Occipital lobe (tissue), 2 donors: Measurements from ENCODE around the gene TTF1. TPM values are rescaled to one million over a fixed set of nuclear protein-coding genes. Genes with fewer than 3 reads are reported as not detected.
A peak's percentile ranks its signal among the peaks of the same experiment; 100 is the strongest.

Experiments used
- DNase-seq: peaks from one replicate; lab custom pipeline; 2025; lab: John Stamatoyannopoulos, UW
- total RNA-seq: library from RNA; depleted of rRNA; stranded (reverse); fragments of >200 nt; gene quantifications from one replicate; pipeline ENCODE4 v1.2.3, GENCODE V29; 2014

TTF1 gene, protein sequence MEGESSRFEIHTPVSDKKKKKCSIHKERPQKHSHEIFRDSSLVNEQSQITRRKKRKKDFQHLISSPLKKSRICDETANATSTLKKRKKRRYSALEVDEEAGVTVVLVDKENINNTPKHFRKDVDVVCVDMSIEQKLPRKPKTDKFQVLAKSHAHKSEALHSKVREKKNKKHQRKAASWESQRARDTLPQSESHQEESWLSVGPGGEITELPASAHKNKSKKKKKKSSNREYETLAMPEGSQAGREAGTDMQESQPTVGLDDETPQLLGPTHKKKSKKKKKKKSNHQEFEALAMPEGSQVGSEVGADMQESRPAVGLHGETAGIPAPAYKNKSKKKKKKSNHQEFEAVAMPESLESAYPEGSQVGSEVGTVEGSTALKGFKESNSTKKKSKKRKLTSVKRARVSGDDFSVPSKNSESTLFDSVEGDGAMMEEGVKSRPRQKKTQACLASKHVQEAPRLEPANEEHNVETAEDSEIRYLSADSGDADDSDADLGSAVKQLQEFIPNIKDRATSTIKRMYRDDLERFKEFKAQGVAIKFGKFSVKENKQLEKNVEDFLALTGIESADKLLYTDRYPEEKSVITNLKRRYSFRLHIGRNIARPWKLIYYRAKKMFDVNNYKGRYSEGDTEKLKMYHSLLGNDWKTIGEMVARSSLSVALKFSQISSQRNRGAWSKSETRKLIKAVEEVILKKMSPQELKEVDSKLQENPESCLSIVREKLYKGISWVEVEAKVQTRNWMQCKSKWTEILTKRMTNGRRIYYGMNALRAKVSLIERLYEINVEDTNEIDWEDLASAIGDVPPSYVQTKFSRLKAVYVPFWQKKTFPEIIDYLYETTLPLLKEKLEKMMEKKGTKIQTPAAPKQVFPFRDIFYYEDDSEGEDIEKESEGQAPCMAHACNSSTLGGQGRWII
- total RNA-seq: 11.7 TPM

GRCh38 chr9:132406554-132407122, at the start of gene TTF1:
Gene TTF1, minus strand, starts transcription at chr9:132406840. Its CDS starts 4,019 bp downstream, at chr9:132402821.
- peak; percentile 76 for DNase-seq

- DNase-seq: no peak
Observed at GRCh38 chr9:132456241-132456640, 49.6 kb upstream of the TTF1 start.

DNA sequence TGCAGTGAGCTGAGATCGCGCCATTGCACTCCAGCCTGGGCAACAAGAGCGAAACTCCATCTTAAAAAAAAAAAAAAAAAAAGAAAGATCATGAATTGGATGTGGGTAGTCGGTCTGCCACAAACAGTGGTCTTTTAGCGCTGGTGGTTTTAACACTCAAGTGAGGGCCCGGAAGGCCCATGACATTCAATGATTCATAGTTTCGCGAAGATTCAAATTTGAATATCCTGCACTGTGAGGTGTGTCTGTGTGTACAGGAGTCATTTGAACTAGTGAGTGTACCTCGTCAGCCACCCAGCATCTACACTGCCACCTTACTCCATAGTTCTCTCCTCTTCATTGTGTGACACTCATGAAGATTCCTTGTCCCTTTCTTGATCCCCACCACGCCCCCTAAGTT, 44.6 kb upstream of the TTF1 start:
- no peak for DNase-seq

- DNase-seq: no peak
Observed at GRCh38 chr9:132447902-132448301, 41.3 kb upstream of the TTF1 start.

DNA sequence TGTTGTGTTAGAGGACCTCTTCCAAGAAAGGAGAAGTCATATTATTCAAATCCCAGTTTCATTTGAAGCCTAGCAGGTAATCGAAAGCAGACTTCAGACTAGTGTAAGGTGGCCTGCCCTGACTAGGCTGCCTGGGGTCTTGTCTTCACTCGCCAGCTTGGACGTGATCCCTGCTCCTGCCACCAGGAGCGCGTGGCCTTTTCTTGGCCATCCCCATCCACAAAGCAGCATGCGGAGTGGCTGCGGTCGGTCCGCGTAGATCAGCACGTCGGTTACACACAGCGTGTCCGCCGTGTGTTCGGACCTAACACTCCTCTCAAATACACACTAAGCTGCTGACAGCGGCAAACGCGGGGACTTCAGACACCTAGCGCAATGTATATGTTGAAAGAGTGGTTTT, 40.7 kb upstream of the TTF1 start:
- no peak for DNase-seq

DNA sequence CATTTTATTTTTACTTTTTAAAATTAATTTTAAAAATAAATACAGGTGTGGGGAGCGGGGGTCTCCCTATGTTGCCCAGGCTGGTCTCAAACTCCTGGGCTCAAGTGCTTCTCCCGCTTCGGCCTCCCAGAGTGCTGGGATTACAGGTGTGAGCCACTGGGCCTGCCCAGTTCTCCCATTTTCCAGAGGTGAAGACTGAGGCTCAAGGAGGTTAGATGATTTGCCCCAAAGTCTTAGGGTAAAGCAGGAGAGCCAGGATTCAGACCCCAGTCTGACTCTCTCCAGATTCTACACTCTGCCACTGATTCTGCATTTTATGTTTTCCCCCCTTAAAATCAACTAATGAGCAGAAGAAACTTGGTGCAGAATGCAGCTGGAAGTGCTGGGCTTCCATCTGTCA, 40.2 kb upstream of the TTF1 start:
- DNase-seq: no peak

GRCh38 chr9:132443951-132444607, 37.4 kb upstream of the TTF1 start:
- DNase-seq: no peak

GRCh38 chr9:132441404-132441803, 34.8 kb upstream of the TTF1 start:
- DNase-seq: no peak

- DNase-seq: no peak
Observed at GRCh38 chr9:132440735-132441134, 34.1 kb upstream of the TTF1 start.

GRCh38 chr9:132439153-132439552, 32.5 kb upstream of the TTF1 start:
- DNase-seq: no peak

DNA sequence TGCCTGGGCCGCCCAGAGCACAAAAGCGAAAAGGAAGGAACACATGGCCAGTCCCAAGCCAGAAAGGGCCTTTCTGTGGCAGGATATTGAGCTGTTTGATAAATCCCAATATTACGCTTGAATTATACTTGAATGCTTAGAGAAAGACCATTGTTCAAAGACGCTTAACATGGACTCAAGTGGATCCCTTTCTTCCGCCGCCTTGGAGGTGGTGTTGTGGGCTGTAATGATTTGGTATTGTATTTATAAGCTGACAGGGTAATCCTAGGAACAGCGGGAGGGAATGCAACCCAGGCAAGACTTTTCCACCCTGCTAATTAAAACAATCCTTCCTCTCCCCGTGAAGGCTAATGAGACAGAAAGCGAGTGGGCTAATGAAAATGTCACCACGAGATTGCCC, 28.2 kb upstream of the TTF1 start:
- DNase-seq: no peak

GRCh38 chr9:132430998-132431397, 24.4 kb upstream of the TTF1 start:
- DNase-seq: no peak

DNA sequence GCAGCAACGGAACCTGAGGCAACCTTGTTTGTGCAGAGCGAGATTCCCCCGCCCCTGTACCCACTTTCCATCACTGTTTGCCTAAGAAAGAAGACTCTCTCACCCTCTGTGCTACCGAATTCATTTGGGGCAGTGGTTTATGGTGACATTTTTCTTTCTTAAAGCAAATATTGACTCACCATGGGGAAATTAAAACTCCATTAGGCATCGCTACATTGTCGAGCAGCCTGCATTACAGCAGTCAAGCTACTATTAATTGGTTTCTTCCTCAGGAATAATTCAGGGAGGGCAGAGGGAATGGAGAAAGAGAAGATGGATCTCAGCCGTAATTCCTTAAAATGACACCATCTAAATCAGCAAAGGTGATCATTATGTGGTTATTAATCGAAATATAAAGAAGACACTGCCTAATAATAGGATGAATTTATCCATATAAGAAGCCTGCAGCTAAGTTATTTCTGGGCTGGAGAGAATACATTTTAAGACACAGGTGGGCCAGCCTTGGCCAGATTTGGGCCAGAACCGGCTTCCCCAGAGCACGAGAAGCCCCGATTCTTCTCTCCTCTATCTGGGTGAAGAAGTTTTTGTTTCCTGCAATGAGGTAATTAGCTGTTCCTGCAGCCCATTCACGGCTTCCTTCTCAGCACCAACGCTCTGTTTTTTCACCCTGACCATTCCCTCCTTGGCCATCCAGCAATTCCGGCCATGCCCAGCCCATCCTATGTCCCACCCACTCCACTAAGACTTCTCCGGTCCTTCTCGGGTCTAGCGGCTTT, 20.2 kb upstream of the TTF1 start:
- no peak for DNase-seq

GRCh38 chr9:132425675-132426062, 19.0 kb upstream of the TTF1 start:
- no peak for DNase-seq

DNA sequence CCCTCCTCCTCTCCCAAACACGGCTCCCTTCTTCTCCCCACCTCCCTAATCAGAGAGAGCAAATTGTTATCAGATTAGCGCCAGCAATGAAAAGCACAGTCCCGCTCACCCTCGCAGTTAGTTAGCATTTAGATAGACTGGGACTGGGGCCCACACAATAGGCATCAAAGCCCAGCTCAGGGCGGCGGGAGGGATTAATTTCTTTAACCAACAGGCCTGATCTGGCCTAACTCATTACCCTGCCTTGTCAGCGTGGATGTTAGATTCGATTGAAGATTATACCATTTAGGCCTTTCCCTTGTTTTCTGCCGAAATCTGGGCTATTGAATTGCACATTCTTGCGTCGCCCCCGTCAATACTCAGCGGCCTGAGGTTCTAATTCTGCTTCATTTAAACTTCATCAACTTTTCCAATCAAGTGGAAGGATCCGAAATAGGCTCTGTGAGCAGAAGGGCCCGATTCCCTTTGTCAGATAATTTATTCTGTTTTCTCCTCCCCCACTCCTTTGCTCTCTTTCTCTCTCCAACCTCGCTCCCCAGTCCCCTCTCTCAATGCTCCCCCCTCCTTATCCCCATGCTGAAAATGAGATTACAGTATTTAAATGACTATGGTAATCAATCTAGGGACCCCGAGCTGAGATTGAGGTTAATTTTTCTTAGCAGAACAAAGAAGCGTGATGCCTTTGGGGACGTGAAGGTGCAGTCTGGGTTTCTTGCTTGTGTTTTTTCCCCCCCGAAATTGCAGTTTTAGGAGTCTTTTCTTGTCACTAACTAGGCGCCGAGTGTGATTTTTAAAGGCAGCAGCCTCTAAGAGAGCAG, 18.4 kb upstream of the TTF1 start:
- DNase-seq: no peak

DNA sequence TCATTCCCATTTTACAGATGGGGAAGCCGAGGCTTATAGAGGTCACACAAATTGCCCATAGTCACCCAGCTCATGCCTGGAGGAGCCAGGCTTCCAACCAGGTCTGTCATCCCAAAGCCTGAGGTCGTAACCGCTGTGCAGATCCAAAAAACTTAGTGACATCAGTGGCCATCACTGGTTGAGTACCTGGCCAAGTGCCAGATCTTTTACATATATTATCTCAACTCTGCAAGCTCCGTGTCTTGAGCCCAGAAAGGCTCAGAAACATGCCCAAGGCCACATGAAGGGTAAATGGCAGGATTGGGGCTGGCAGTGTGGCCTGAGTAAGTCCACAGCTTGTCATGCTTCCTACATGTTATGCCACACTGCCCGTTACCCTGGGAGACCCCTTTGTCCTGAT, 16.9 kb upstream of the TTF1 start:
- DNase-seq: no peak

DNA sequence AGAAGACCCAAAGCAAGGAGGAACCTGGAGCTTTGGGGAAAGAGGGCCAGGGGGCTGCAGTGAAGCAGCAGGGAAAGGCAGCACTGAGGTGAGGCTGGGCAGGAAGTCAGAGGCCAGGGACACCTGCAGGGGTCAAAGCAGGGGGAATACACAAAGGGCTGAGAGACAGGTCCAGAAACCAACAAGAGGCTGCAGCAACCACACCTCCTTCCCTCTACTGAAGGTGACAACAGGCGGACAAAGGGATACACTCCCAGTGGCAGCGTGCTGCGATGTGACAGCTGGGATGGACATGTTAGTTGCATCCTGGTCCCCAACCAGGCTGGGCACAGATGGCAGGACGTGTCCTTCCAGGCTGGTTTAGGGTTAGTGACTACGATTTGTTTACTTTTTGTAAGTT, 15.9 kb upstream of the TTF1 start:
- DNase-seq: no peak

DNA sequence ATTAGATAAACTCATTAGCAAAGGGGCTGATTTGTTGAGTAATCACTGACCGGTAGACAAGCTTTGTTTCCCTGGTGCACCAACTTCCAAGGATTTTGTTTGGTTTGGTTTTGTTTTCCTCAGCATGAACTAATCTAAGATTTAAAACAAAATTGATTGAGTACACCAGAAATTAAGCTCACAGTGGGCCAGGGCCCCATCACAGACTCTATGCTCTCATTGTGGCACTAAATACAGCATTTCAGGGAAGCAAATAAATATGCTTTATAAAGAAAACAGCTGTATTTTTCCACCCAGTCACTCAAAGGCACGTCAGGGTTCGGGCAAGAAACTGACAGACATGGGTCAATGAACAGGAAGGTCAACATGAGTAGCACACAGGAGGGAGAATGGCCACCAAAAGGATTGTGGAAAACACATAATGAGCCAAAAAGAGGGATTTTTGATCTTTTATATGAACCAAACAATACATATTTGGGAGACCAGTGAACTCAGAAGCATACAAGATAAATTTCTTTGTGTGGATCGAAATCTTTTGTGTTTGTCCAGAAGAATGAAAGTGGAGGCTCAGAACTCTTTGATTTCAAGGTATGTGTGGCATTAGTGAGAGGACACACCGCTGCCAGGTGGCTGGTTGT, 12.2 kb upstream of the TTF1 start:
- DNase-seq: no peak

DNA sequence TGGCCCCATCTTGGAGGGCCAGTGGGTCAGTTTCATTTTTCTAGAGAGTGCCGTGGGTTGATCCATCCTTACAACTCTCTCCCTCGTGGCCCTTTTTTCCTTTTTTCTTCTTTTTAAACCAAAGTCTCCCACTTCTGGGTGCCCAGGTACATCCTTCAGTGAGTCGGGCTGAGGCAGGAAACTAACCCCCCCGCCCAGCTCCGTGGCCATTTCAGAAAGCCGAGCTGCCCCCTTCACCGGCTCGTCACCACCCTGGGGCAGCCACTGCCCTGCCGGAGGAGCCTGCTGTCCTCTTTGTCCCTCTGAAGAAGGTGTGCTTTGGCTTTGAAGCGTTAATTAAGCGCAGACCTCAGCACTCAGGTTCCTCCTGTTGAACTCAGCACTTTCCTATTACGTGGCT, 8.5 kb upstream of the TTF1 start:
- DNase-seq: no peak

- DNase-seq: no peak
Observed at GRCh38 chr9:132414731-132415130, 8.1 kb upstream of the TTF1 start.
